SK-N-SH (cell line): ENCODE data around the gene TMIGD2. TPM values are rescaled to one million over a fixed set of nuclear protein-coding genes. Genes with fewer than 3 reads are reported as not detected.

Source experiments
- CTCF ChIA-PET: fragments of 300-600, 350-600 bp; formaldehyde crosslinking; extraction: SDS; loops from one replicate; lab custom pipeline; 2021; lab: Yijun Ruan, JAX
- POLR2A ChIA-PET: fragments of 350-600 bp; sonication (Branson Sonifier 250); formaldehyde crosslinking; extraction: SDS; loops from one replicate; lab custom pipeline; 2020; ENCODE audit warnings: antibody characterized with exemption, inconsistent platforms; lab: Yijun Ruan, JAX
- DNase-seq: peaks from one replicate; pipeline ENCODE4 v3.0.0; 2012
- H2AFZ ChIP-seq: fragments of 200-600 bp; sonication (generic); 2 replicates; pipeline ENCODE4 v1.8.1; 2016; ENCODE audit warnings: antibody characterized with exemption, mild to moderate bottlenecking, low read depth
- H3F3A ChIP-seq: fragments of 200-600 bp; sonication (generic); replicated peaks from 2 replicates; pipeline ENCODE3; 2016; ENCODE audit warnings: antibody characterized with exemption, mild to moderate bottlenecking; ENCODE audit not compliant: insufficient read depth
- H3K27ac ChIP-seq, 2 experiments: fragments of 200-500 bp in 1 of 2; fragments of 200-600 bp in 1 of 2; sonication (Bioruptor generic) in 1 of 2; sonication (generic), shearing (Covaris generic) in 1 of 2; 2 replicates each; pipeline versions ENCODE4 v1.5.1 to v1.6.1; 2014 to 2016; ENCODE audit warnings: low read depth in 2 of 2, inconsistent platforms in 1 of 2, low read length in 1 of 2, mild to moderate bottlenecking in 1 of 2, mixed read lengths in 1 of 2
- H3K27me3 ChIP-seq: fragments of 200-600 bp; sonication (generic), shearing (Covaris generic); 2 replicates; pipeline ENCODE4 v1.6.1; 2016; ENCODE audit warnings: mixed run types; ENCODE audit not compliant: insufficient read depth
- H3K36me3 ChIP-seq, 2 experiments: fragments of 200-500 bp in 1 of 2; fragments of 200-600 bp in 1 of 2; sonication (Bioruptor generic) in 1 of 2; sonication (generic) in 1 of 2; replicated peaks in 1 of 2; 2 replicates each; pipeline versions ENCODE3 to v1.5.1; 2014 to 2016; ENCODE audit warnings: low read length in 1 of 2, mild to moderate bottlenecking in 1 of 2; ENCODE audit not compliant: insufficient read depth in 2 of 2, control insufficient read depth in 1 of 2
- H3K4me1 ChIP-seq, 2 experiments: fragments of 200-500 bp in 1 of 2; fragments of 200-600 bp in 1 of 2; sonication (Bioruptor generic) in 1 of 2; sonication (generic), shearing (Covaris generic) in 1 of 2; 2 replicates each; pipeline versions ENCODE4 v1.5.1 to v1.6.1; 2014 to 2016; ENCODE audit warnings: low read depth in 1 of 2, low read length in 1 of 2, mixed run types in 1 of 2; ENCODE audit not compliant: insufficient read depth in 2 of 2, control insufficient read depth in 1 of 2
- H3K4me2 ChIP-seq: fragments of 200-600 bp; sonication (generic), shearing (Covaris generic); 2 replicates; pipeline ENCODE4 v1.6.1; 2017; ENCODE audit warnings: mixed run types
- H3K4me3 ChIP-seq, 2 experiments: fragments of 200-500 bp in 1 of 2; fragments of 200-600 bp in 1 of 2; sonication (Bioruptor generic) in 1 of 2; sonication (generic), shearing (Covaris generic) in 1 of 2; 2 replicates each; pipeline versions ENCODE4 v1.5.1 to v1.8.1; 2014 to 2016; ENCODE audit warnings: low read depth in 2 of 2, inconsistent platforms in 1 of 2, low read length in 1 of 2, mild to moderate bottlenecking in 1 of 2, mixed read lengths in 1 of 2, moderate library complexity in 1 of 2
- H3K79me2 ChIP-seq: fragments of 200-600 bp; sonication (generic); 2 replicates; pipeline ENCODE4 v1.8.1; 2017; ENCODE audit warnings: mild to moderate bottlenecking; ENCODE audit not compliant: insufficient read depth
- H3K9ac ChIP-seq: fragments of 200-600 bp; sonication (generic); 2 replicates; pipeline ENCODE4 v1.6.1; 2017; ENCODE audit warnings: mixed run types
- H3K9me2 ChIP-seq: fragments of 200-600 bp; sonication (generic); 2 replicates; pipeline ENCODE4 v1.6.1; 2017; ENCODE audit warnings: mixed run types
- H3K9me3 ChIP-seq: fragments of 200-600 bp; sonication (generic); 2 replicates; pipeline ENCODE4 v1.6.1; 2017; ENCODE audit warnings: mixed run types, mild to moderate bottlenecking, moderate library complexity
- H4K20me1 ChIP-seq: fragments of 200-600 bp; sonication (generic); 2 replicates; pipeline ENCODE4 v1.6.1; 2017; ENCODE audit warnings: mild to moderate bottlenecking, mixed run types; ENCODE audit not compliant: insufficient read depth
- CHD2 ChIP-seq: fragments of 150-350 bp; IDR thresholded peaks from 2 replicates; pipeline ENCODE4 v1.6.1; 2018; ENCODE audit warnings: low read length; ENCODE audit not compliant: partially characterized antibody
- ELF1 ChIP-seq: IDR thresholded peaks from 2 replicates; pipeline ENCODE4 v1.4.0; 2012
- EZH2phosphoT487 ChIP-seq: fragments of 200-600 bp; sonication (generic); IDR thresholded peaks from 2 replicates; pipeline ENCODE4 v1.6.1; 2017; ENCODE audit warnings: low read depth, mixed run types, mild to moderate bottlenecking, antibody characterized with exemption, moderate library complexity, borderline replicate concordance
- IRF3 ChIP-seq: fragments of 150-350 bp; IDR thresholded peaks from 2 replicates; pipeline ENCODE4 v1.6.1; 2016; ENCODE audit warnings: mild to moderate bottlenecking, low read depth, low read length
- JUND ChIP-seq: IDR thresholded peaks from 2 replicates; pipeline ENCODE4 v1.4.0; 2012
- MEF2A ChIP-seq: IDR thresholded peaks from 2 replicates; pipeline ENCODE4 v1.4.0; 2012; ENCODE audit warnings: low read depth, borderline replicate concordance
- MXI1 ChIP-seq: IDR thresholded peaks from 2 replicates; pipeline ENCODE4 v1.6.1; 2012; ENCODE audit warnings: mild to moderate bottlenecking, low read depth, low read length, improper control_type of control experiment
- NFIC ChIP-seq: IDR thresholded peaks from 2 replicates; pipeline ENCODE4 v1.4.0; 2012; ENCODE audit warnings: borderline replicate concordance
- PBX3 ChIP-seq: IDR thresholded peaks from 2 replicates; pipeline ENCODE4; 2012
- RCOR1 ChIP-seq: fragments of 150-350 bp; IDR thresholded peaks from 2 replicates; pipeline ENCODE4 v1.6.1; 2017; ENCODE audit warnings: antibody characterized with exemption, low read length
- USF1 ChIP-seq: IDR thresholded peaks from 2 replicates; pipeline ENCODE4 v1.4.0; 2012; ENCODE audit warnings: low read depth, borderline replicate concordance
- WGBS: methylation state at CpG from one replicate; pipeline ENCODE4 v1.1.6; 2017; ENCODE audit warnings: low lambda C conversion rate; 5-methylcytosine and 5-hydroxymethylcytosine counted together
- polyA plus RNA-seq, 3 experiments: library from polyadenylated mRNA; depleted of rRNA; stranded (reverse); fragments of >200 nt; gene quantifications; 2 replicates each; pipeline ENCODE4 v1.2.3, GENCODE V29; 2012
- TF ChIP-seq, protein P1 (sequence below): IDR thresholded peaks from 2 replicates; pipeline ENCODE4 v1.6.1; 2012; ENCODE audit warnings: mild to moderate bottlenecking, low read depth, low read length, moderate library complexity
- TF ChIP-seq, protein P2 (sequence below): IDR thresholded peaks from 2 replicates; pipeline ENCODE4 v1.4.0; 2012; ENCODE audit warnings: low read depth

TMIGD2 gene
- polyA plus RNA-seq, 1 of the 3 experiments (the other 2 are of a cell fraction): not detected

- 80% methylated on average over 18 of the region's 18 CpGs for WGBS
- POLR2A ChIA-PET: interaction anchor here (0.9 to 3.0 kb wide), 3 partner anchors 77 to 259 kb away, joined by 3 to 20 read pairs (median 3); partner anchors contain the start of gene MPND
- Histone ChIP-seq H3K36me3 (no peaks in the 10 kb centered on the region), H3K4me2 (no peak overlapping the region), H3K79me2 (no peaks in the 10 kb centered on the region), H3K27me3 (no peaks in the 10 kb centered on the region), H4K20me1 (0 out of 2 replicates have a peak, but pooled peaks cover 4% of the 10 kb centered on the region), H3K27ac (no peak overlapping the region), H3F3A (peaks cover 4% of the 10 kb centered on the region), H3K4me3 (no peak overlapping the region), H3K4me1 (no peaks in the 10 kb centered on the region), H2AFZ (no peak overlapping the region), H3K9ac (no peak overlapping the region), H3K9me3 (no peaks in the 10 kb centered on the region), H3K9me2 (no peaks in the 10 kb centered on the region)
- CTCF ChIA-PET: interaction anchor here (0.6 to 4.5 kb wide), 35 partner anchors 12 to 279 kb away, joined by 3 to 130 read pairs (median 5); partner anchors contain the start of genes FSD1, MPND, PLIN5 and SH3GL1
- DNase-seq: no peak
- TF ChIP-seq, protein P1, sequence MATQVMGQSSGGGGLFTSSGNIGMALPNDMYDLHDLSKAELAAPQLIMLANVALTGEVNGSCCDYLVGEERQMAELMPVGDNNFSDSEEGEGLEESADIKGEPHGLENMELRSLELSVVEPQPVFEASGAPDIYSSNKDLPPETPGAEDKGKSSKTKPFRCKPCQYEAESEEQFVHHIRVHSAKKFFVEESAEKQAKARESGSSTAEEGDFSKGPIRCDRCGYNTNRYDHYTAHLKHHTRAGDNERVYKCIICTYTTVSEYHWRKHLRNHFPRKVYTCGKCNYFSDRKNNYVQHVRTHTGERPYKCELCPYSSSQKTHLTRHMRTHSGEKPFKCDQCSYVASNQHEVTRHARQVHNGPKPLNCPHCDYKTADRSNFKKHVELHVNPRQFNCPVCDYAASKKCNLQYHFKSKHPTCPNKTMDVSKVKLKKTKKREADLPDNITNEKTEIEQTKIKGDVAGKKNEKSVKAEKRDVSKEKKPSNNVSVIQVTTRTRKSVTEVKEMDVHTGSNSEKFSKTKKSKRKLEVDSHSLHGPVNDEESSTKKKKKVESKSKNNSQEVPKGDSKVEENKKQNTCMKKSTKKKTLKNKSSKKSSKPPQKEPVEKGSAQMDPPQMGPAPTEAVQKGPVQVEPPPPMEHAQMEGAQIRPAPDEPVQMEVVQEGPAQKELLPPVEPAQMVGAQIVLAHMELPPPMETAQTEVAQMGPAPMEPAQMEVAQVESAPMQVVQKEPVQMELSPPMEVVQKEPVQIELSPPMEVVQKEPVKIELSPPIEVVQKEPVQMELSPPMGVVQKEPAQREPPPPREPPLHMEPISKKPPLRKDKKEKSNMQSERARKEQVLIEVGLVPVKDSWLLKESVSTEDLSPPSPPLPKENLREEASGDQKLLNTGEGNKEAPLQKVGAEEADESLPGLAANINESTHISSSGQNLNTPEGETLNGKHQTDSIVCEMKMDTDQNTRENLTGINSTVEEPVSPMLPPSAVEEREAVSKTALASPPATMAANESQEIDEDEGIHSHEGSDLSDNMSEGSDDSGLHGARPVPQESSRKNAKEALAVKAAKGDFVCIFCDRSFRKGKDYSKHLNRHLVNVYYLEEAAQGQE: no peak
- TF ChIP-seq MXI1 (no peak), JUND (no peak), ELF1 (no peak), RCOR1 (no peak), CHD2 (no peak), EZH2phosphoT487 (no peak), NFIC (no peak), MEF2A (no peak), USF1 (no peak), IRF3 (no peak), PBX3 (no peak)
- TF ChIP-seq, protein P2, sequence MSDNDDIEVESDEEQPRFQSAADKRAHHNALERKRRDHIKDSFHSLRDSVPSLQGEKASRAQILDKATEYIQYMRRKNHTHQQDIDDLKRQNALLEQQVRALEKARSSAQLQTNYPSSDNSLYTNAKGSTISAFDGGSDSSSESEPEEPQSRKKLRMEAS: no peak
These were observed 35.8 kb downstream of the TMIGD2 start for GRCh38 chr19:4266253-4267000.
